B cell (primary cell): ENCODE data around the gene LITAFD. TPM values are rescaled to one million over a fixed set of nuclear protein-coding genes. Genes with fewer than 3 reads are reported as not detected.

Experiments used
- ATAC-seq: fragments of 200-7000 bp; cut with Tn5 transposase; one replicate; pipeline ENCODE4 v1.10.0; 2021; ENCODE audit warnings: low read depth, mild to moderate bottlenecking, moderate number of reproducible peaks, moderate library complexity
- CTCF ChIA-PET: fragments of 350-600 bp; sonication (Branson Sonifier 250); formaldehyde crosslinking; loops from one replicate; lab custom pipeline; 2021; ENCODE audit warnings: antibody characterized with exemption, inconsistent platforms; lab: Charles Lee
- POLR2A ChIA-PET: fragments of 350-600 bp; sonication (Branson Sonifier 250); formaldehyde crosslinking; loops from one replicate; lab custom pipeline; 2021; ENCODE audit warnings: antibody characterized with exemption; lab: Charles Lee
- DNase-seq: peaks from one replicate; pipeline ENCODE4 v3.0.0; 2013
- H2AFZ ChIP-seq: 2 replicates; pipeline ENCODE4 v1.6.1; 2012; ENCODE audit warnings: mild to moderate bottlenecking, low read depth, low read length; ENCODE audit not compliant: insufficient read depth, poor library complexity, severe bottlenecking
- H3K27ac ChIP-seq, 2 donors: 1 replicate in 1 of 2; 2 replicates in 1 of 2; pipeline ENCODE4 v1.5.1; 2012 to 2013; ENCODE audit warnings: low read length in 2 of 2, mild to moderate bottlenecking in 2 of 2, moderate library complexity in 1 of 2
- H3K27me3 ChIP-seq, 4 experiments: fragments of 200-600 bp in 1 of 4; sonication (generic) in 1 of 4; replicated peaks in 1 of 4; 1 replicate in 2 of 4; 2 replicates in 2 of 4; pipeline versions ENCODE4 v1.6.1 to v1.7.0; 2013 to 2016; ENCODE audit warnings: low read length in 3 of 4, mild to moderate bottlenecking in 2 of 4, mixed read lengths in 1 of 4, moderate library complexity in 1 of 4; ENCODE audit not compliant: insufficient read depth in 4 of 4, control insufficient read depth in 3 of 4; ENCODE audit errors: control extremely low read depth in 1 of 4
- H3K36me3 ChIP-seq, 2 experiments: replicated peaks in 1 of 2; 1 replicate in 1 of 2; 2 replicates in 1 of 2; pipeline versions ENCODE4 v1.6.1 to v1.7.1; 2013; ENCODE audit warnings: low read length in 1 of 2; ENCODE audit not compliant: insufficient read depth in 2 of 2, control insufficient read depth in 1 of 2; ENCODE audit errors: control extremely low read depth in 1 of 2, extremely low read depth in 1 of 2
- H3K4me1 ChIP-seq, 2 donors: fragments of 200-600 bp in 1 of 2; sonication (generic) in 1 of 2; 1 replicate in 1 of 2; 2 replicates in 1 of 2; pipeline versions ENCODE4 v1.5.1 to v1.6.1; 2013 to 2017; ENCODE audit warnings: low read length in 2 of 2; ENCODE audit not compliant: control insufficient read depth in 2 of 2, insufficient read depth in 2 of 2
- H3K4me2 ChIP-seq: replicated peaks from 2 replicates; pipeline ENCODE3; 2012; ENCODE audit warnings: mild to moderate bottlenecking, low read depth, low read length; ENCODE audit not compliant: poor library complexity, severe bottlenecking
- H3K4me3 ChIP-seq, 5 experiments: fragments of 200-600 bp in 1 of 5; sonication (generic) in 1 of 5; 1 replicate in 3 of 5; 2 replicates in 2 of 5; pipeline versions ENCODE4 v1.5.1 to v1.7.0; 2011 to 2016; ENCODE audit warnings: low read length in 4 of 5, mild to moderate bottlenecking in 4 of 5, low read depth in 2 of 5, control low read depth in 1 of 5, moderate library complexity in 1 of 5; ENCODE audit not compliant: insufficient read depth in 1 of 5; ENCODE audit errors: control extremely low read depth in 1 of 5, extremely low read depth in 1 of 5
- H3K79me2 ChIP-seq: fragments of 200-600 bp; sonication (generic); one replicate; pipeline ENCODE4 v1.6.0; 2016; ENCODE audit warnings: low read length; ENCODE audit not compliant: control insufficient read depth, insufficient read depth
- H3K9ac ChIP-seq: fragments of 200-600 bp; sonication (generic); 2 replicates; pipeline ENCODE4 v1.6.1; 2017; ENCODE audit warnings: mild to moderate bottlenecking, low read length, moderate library complexity
- H3K9me3 ChIP-seq, 3 donors: one replicate each; pipeline versions ENCODE4 v1.6.1 to v1.7.1; 2013; ENCODE audit warnings: low read length in 2 of 3; ENCODE audit not compliant: control insufficient read depth in 2 of 3, insufficient read depth in 1 of 3; ENCODE audit errors: control extremely low read depth in 1 of 3
- H4K20me1 ChIP-seq: 2 replicates; pipeline ENCODE4 v1.6.0; 2012; ENCODE audit warnings: mild to moderate bottlenecking, low read length; ENCODE audit not compliant: insufficient read depth, control insufficient read depth, poor library complexity, severe bottlenecking
- H3K27ac Mint-ChIP-seq: one replicate; pipeline ENCODE4 v1.8.0; 2021; ENCODE audit warnings: mixed read lengths
- H3K27me3 Mint-ChIP-seq: one replicate; pipeline ENCODE4 v1.8.0; 2021; ENCODE audit warnings: mixed read lengths
- H3K4me1 Mint-ChIP-seq: one replicate; pipeline ENCODE4 v1.8.0; 2021; ENCODE audit warnings: mixed read lengths
- H3K4me3 Mint-ChIP-seq: one replicate; pipeline ENCODE4 v1.8.0; 2021; ENCODE audit warnings: mixed read lengths
- H3K9me3 Mint-ChIP-seq: one replicate; pipeline ENCODE4 v1.8.0; 2022; ENCODE audit warnings: mixed read lengths; ENCODE audit not compliant: insufficient read depth
- EZH2 ChIP-seq: IDR thresholded peaks from 2 replicates; pipeline ENCODE4 v1.6.1; 2012; ENCODE audit warnings: borderline replicate concordance, low read depth, mild to moderate bottlenecking, moderate library complexity, low read length; ENCODE audit not compliant: insufficient read depth, poor library complexity, severe bottlenecking
- WGBS: methylation state at CpG from one replicate; pipeline ENCODE4 v1.1.5; 2013; ENCODE audit warnings: missing lambda C conversion rate; ENCODE audit not compliant: insufficient coverage; 5-methylcytosine and 5-hydroxymethylcytosine counted together
- intact Hi-C: fragments of 100-400 bp; cut with micrococcal nuclease; formaldehyde crosslinking; loops from one replicate; pipeline ENCODE4 v1.10.0; 2022
- polyA plus RNA-seq: library from polyadenylated mRNA; depleted of rRNA; stranded (reverse); fragments of >200 nt; gene quantifications from 2 replicates; pipeline ENCODE4 v1.2.3, GENCODE V29; 2012
- total RNA-seq, 2 donors: library from RNA; stranded (reverse); fragments of 120-200 nt in 1 of 2; gene quantifications; 1 replicate in 1 of 2; 2 replicates in 1 of 2; pipeline versions ENCODE4 v1.2.3 to v1.2.4, GENCODE V29; 2013 to 2022
- TF ChIP-seq, protein P1 (sequence below): fragments of 200-600 bp; IDR thresholded peaks from one replicate; pipeline ENCODE4 v1.8.0; 2022; ENCODE audit warnings: antibody characterized with exemption, mild to moderate bottlenecking

LITAFD gene
- total and polyA plus RNA-seq, 2 donors (not counting 1 experiment from before 2014, with no cell fraction given): not detected

DNA sequence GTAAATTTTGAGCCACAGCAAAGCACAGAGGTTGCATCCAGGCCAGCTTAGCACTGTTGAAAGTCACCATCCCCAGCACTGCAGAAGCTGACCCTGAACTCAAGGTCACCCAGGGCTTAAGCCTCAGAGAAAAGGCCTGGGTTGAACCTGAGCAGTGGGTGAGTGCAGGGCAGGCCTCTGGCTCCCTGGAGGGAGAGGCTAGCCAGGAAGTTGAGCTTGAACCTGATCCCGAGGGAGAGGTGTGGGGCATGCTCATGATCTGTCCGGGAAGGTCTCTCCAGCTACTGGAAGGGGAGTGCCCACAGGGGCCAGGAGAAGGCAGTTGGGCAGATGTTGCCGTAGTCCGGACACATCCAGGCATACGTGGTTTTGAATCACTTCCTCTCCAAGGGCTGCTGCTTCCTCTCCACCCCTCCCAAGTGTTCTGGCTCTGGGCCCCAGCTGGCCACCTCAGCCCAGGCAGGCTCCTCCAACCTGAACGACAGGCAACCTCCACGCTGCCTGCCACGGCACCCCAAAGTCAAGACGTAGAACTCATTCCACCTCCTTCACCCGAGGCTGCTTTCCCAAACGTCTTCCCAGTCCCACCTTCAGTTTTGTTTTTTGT, 31.8 kb upstream of the LITAFD start:
- H3K4me1 ChIP-seq: peaks cover 7 to 9% of the 10 kb centered on the region in 2 donors
- DNase-seq: no peak
- intact Hi-C loops: no loop called here

More for the DNA sequence above, 31.8 kb upstream of the LITAFD start:
- Histone ChIP-seq H3K4me2 (peak overlapping the region; percentile 6), H3K27ac (peak overlapping the region in 1 of 2 donors; percentile 2), H3K9me3 (no peaks in the 10 kb centered on the region), H2AFZ (no peak overlapping the region), H3K79me2 (no peaks in the 10 kb centered on the region), H3K4me3 (no peak overlapping the region), H4K20me1 (peaks cover 12% of the 10 kb centered on the region), H3K36me3 (peaks cover 0 to 24% of the 10 kb centered on the region in 2 experiments), H3K27me3 (no peaks in the 10 kb centered on the region), H3K9ac (no peak overlapping the region)
- H3K27ac Mint-ChIP-seq: peak overlapping the region; percentile 76
- H3K4me1 Mint-ChIP-seq: peaks cover 16% of the 10 kb centered on the region
- H3K9me3 Mint-ChIP-seq: no peaks in the 10 kb centered on the region
- ChIA-PET POLR2A (no interaction called here), CTCF (no interaction called here)
- no peak for ATAC-seq
- 0% methylated on average over 6 of the region's 11 CpGs for WGBS
- TF ChIP-seq, protein P1, sequence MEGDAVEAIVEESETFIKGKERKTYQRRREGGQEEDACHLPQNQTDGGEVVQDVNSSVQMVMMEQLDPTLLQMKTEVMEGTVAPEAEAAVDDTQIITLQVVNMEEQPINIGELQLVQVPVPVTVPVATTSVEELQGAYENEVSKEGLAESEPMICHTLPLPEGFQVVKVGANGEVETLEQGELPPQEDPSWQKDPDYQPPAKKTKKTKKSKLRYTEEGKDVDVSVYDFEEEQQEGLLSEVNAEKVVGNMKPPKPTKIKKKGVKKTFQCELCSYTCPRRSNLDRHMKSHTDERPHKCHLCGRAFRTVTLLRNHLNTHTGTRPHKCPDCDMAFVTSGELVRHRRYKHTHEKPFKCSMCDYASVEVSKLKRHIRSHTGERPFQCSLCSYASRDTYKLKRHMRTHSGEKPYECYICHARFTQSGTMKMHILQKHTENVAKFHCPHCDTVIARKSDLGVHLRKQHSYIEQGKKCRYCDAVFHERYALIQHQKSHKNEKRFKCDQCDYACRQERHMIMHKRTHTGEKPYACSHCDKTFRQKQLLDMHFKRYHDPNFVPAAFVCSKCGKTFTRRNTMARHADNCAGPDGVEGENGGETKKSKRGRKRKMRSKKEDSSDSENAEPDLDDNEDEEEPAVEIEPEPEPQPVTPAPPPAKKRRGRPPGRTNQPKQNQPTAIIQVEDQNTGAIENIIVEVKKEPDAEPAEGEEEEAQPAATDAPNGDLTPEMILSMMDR: no peak
- no peak for TF ChIP-seq EZH2
- no peaks in the 10 kb centered on the region for H3K27me3 Mint-ChIP-seq
- H3K4me3 Mint-ChIP-seq: no peak overlapping the region
